OCI-LY7 (cell line): ENCODE results near the gene DNAJC8.

Experiments
- EZH2phosphoT487 ChIP-seq: fragments of 200-600 bp; sonication (generic); IDR thresholded peaks from 2 replicates; pipeline ENCODE4 v1.6.1; 2018; ENCODE audit warnings: low read depth, borderline replicate concordance, mild to moderate bottlenecking, mixed run types, antibody characterized with exemption, low read length, moderate library complexity, mixed read lengths
- TF ChIP-seq, protein P1 (sequence below): fragments of 200-600 bp; sonication (generic); conservative IDR thresholded peaks from 2 replicates; pipeline ENCODE4 v1.5.1; 2014; ENCODE audit warnings: mild to moderate bottlenecking, antibody characterized with exemption, low read length, moderate library complexity, mixed read lengths

GRCh38 chr1:28258628-28259251 lies 25.9 kb upstream of the DNAJC8 start:
- TF ChIP-seq, protein P1, sequence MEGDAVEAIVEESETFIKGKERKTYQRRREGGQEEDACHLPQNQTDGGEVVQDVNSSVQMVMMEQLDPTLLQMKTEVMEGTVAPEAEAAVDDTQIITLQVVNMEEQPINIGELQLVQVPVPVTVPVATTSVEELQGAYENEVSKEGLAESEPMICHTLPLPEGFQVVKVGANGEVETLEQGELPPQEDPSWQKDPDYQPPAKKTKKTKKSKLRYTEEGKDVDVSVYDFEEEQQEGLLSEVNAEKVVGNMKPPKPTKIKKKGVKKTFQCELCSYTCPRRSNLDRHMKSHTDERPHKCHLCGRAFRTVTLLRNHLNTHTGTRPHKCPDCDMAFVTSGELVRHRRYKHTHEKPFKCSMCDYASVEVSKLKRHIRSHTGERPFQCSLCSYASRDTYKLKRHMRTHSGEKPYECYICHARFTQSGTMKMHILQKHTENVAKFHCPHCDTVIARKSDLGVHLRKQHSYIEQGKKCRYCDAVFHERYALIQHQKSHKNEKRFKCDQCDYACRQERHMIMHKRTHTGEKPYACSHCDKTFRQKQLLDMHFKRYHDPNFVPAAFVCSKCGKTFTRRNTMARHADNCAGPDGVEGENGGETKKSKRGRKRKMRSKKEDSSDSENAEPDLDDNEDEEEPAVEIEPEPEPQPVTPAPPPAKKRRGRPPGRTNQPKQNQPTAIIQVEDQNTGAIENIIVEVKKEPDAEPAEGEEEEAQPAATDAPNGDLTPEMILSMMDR: no peak
- TF ChIP-seq EZH2phosphoT487: no peak
